Effector memory CD8-positive, alpha-beta T cell (primary cell): ENCODE data around the gene BMP8A.

Experiments used
- ATAC-seq: fragments of 150-1000 bp; cut with Tn5 transposase; replicated peaks from 2 replicates; pipeline ENCODE4 v1.10.0; 2021; ENCODE audit warnings: mild to moderate bottlenecking, moderate library complexity
- DNase-seq, 3 experiments: peaks; one replicate each; pipeline ENCODE4 v3.0.0; 2021
- H3K27ac Mint-ChIP-seq, 2 donors: one replicate each; pipeline ENCODE4 v1.8.0; 2022; ENCODE audit warnings: mild to moderate bottlenecking in 2 of 2, mixed read lengths in 2 of 2, moderate library complexity in 2 of 2
- H3K27me3 Mint-ChIP-seq, 2 donors: one replicate each; pipeline ENCODE4 v1.8.0; 2022; ENCODE audit warnings: mixed read lengths in 2 of 2
- H3K36me3 Mint-ChIP-seq: one replicate; pipeline ENCODE4 v1.8.0; 2022; ENCODE audit warnings: mild to moderate bottlenecking, moderate library complexity, mixed read lengths; ENCODE audit not compliant: insufficient read depth
- H3K4me1 Mint-ChIP-seq, 2 donors: one replicate each; pipeline ENCODE4 v1.8.0; 2022; ENCODE audit warnings: low read depth in 2 of 2, mixed read lengths in 2 of 2
- H3K4me3 Mint-ChIP-seq, 2 donors: one replicate each; pipeline ENCODE4 v1.8.0; 2022; ENCODE audit warnings: mild to moderate bottlenecking in 2 of 2, mixed read lengths in 2 of 2, moderate library complexity in 2 of 2
- H3K9me3 Mint-ChIP-seq, 2 donors: one replicate each; pipeline ENCODE4 v1.8.0; 2022; ENCODE audit warnings: mixed read lengths in 2 of 2

BMP8A gene

DNA sequence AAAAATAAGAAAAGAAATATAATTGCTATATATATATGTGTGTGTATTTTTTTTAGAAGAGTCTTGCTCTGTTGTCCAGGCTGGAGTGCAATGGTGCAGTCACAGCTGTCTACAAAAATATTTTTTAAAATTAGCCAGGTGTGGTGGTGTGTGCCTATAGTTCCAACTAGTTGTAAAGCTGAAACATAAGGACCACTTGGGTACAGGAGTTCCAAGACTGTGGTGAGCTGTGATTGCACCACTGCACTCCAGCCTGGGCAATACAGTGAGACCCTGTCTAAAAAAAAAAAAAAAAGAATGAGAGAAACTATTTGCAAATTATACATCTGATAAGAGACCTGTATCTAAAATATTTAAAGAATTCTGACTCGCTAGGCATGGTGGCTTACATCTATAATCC, 42.0 kb downstream of the BMP8A start:
- Mint-ChIP-seq H3K27me3 (no peaks in the 10 kb centered on the region), H3K4me3 (no peak overlapping the region), H3K9me3 (no peaks in the 10 kb centered on the region), H3K4me1 (no peaks in the 10 kb centered on the region), H3K36me3 (peaks cover 40% of the 10 kb centered on the region), H3K27ac (no peak overlapping the region)
- no peak for ATAC-seq
- no peak for DNase-seq

DNA sequence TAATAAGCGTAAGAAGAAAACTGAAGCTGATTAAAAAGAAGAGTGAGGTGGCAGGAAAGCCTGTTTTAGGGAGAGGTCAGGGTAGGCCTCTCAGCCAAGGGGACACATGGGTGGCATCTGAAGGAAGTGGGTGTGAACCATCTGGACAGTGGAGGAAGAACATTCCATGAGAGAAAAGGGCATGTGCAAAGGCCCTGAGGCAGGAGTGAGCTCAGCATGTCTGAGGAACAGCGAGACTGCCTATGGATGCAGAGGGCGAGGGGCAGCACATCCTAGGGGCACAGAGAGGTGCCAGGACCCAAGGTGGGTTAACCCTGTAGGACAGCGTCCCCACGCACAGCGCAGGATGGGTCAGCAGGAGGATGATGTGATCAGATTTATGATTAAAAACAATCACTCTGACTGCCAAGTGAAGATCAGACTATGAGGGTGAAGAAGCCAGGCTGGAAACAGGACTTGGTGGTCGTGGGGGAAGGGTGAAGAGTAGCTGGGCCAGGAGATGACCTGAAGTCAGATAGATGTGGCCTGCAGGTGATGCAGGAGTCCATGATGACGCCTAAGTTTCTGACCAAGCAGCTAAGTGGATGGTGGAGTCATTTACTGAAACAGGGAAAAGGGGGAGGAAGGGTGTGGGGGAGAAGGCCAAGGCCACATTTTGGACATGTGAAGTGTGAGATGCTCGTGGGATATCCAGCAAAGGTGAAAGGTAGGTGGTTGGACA, 47.3 kb downstream of the BMP8A start:
- Mint-ChIP-seq H3K27ac (peak overlapping the region in 1 of 2 donors; percentile 7), H3K4me3 (no peak overlapping the region), H3K36me3 (peaks cover 25% of the 10 kb centered on the region), H3K9me3 (no peaks in the 10 kb centered on the region), H3K4me1 (peaks cover 0 to 5% of the 10 kb centered on the region in 2 donors), H3K27me3 (no peaks in the 10 kb centered on the region)
- DNase-seq (no peak), ATAC-seq (no peak)

DNA sequence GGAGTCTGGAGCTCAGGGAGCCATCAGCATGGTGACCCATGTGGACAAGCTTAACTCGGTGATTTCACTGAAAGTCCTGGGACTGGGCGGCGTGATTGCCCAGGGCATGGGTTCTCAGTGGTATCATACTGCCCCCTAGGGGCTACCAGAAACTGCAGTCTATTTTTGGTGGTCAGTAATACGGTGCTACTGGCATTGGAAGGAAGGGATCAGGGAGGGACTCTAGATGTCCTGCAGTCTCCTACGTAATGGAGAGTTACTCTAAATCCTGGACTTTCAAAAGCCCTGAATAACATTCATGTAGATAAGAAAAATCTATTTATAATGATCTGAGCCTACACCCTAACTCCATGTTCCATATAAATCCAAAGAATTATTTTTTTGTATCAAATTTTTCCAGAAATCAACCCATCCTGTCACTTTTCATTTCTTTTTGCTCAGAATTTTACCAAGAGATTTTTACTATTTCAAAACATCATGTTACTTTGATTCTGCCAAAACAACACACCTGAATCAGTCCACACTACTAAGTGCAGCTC, 47.9 kb downstream of the BMP8A start:
- Mint-ChIP-seq H3K4me1 (peaks cover 0 to 5% of the 10 kb centered on the region in 2 donors), H3K9me3 (no peaks in the 10 kb centered on the region), H3K4me3 (no peak overlapping the region), H3K27ac (peak overlapping the region in 1 of 2 donors; percentile 7), H3K27me3 (no peaks in the 10 kb centered on the region), H3K36me3 (peaks cover 26% of the 10 kb centered on the region)
- ATAC-seq (peak; percentile 85), DNase-seq (peak; percentile 45 to 54 (median 46))

DNA sequence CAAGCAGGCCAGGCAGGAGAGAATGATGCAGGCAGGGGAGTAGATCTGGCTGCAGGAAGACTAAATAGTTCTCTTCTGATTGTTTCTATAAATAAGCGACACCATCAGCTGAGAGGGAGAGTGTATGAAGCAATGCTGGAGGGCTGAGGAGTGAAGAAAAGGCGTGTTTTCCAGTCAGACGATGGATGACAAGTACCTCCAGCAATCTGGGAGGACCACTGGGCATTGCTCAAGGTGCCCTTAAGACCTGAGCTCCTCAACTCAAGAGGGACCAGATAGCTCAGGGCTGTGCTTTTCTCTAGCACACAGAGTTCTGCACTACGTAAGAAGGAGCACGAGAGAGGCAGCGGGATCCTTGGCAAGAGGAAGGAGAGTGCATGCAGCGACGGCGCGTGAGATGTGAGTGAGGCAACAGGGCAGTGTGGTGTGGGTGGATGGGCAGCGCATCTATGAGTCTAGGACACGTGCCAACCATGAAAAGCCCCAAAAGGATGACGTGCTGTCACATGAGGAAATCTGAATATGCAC, 49.1 kb downstream of the BMP8A start:
- DNase-seq = no peak
- H3K9me3 Mint-ChIP-seq = no peaks in the 10 kb centered on the region
- ATAC-seq = peak; percentile 26
- H3K4me3 Mint-ChIP-seq = no peak overlapping the region
- no peak overlapping the region for H3K27ac Mint-ChIP-seq
- no peaks in the 10 kb centered on the region for H3K27me3 Mint-ChIP-seq
- H3K4me1 Mint-ChIP-seq = peaks cover 0 to 5% of the 10 kb centered on the region in 2 donors
- H3K36me3 Mint-ChIP-seq = peaks cover 26% of the 10 kb centered on the region

DNA sequence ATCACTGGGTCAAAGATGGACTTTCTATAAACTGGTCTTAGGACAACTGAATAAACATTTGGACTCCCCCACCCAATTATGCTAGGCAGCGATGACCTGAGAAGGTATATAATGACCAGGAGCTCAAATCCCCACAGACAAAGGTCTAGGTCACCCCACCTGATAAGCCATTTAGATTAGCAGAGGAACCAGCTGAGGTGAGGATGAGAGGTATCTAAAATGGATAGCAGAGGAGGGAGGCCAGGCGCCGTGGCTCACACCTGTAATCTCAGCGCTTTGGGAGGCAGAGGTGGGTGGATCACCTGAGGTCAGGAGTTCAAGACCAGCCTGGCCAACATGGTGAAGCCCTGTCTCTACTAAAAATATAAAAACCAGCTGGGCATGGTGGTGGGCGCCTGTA, 51.5 kb downstream of the BMP8A start:
- Mint-ChIP-seq H3K36me3 (peaks cover 28% of the 10 kb centered on the region), H3K27ac (peak overlapping the region in 1 of 2 donors; percentile 30), H3K4me1 (peaks cover 0 to 5% of the 10 kb centered on the region in 2 donors), H3K4me3 (no peak overlapping the region), H3K9me3 (no peaks in the 10 kb centered on the region), H3K27me3 (no peaks in the 10 kb centered on the region)
- no peak for ATAC-seq
- no peak for DNase-seq

DNA sequence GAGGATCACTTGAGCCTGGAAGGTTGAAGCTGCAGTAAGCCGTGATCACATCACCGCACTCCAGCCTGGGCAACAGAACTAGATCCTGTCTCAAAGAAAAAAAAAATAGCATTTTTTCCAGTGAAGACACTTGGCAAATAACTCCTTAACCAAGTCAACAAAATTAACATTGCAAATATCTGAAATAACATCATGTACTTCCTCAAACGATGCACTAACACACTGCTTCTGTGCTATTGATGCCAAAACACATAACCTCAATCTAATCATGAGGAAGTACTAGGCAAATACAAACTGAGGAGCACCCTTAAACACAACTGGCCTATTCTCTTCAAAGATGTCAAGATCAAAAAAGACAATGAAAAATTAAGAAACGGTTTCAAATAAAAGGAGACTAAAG, 52.9 kb downstream of the BMP8A start:
- no peaks in the 10 kb centered on the region for H3K9me3 Mint-ChIP-seq
- H3K27ac Mint-ChIP-seq = peak overlapping the region in 1 of 2 donors; percentile 20
- no peaks in the 10 kb centered on the region for H3K27me3 Mint-ChIP-seq
- DNase-seq = no peak
- ATAC-seq = no peak
- H3K4me1 Mint-ChIP-seq = no peaks in the 10 kb centered on the region
- H3K4me3 Mint-ChIP-seq = no peak overlapping the region
- peaks cover 28% of the 10 kb centered on the region for H3K36me3 Mint-ChIP-seq

DNA sequence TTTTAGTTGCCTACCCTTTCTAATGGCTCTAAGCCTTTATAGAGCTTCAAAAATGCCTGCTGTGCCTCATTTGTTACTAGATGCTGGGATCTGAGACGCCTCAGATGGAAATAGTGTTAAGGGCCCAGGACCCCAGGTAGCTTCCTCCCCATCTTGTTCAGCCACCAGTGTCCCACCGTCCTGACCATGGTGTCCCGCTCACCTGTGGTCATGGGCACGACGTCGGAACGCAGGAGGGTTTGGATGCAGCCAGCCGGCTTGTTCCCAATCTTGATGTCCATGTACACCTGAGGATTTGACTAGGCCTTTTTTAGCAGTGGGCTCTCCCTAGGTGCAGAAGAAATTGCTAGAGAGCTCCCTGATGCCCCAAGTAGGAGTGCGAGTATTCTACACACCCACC, 54.1 kb downstream of the BMP8A start:
- H3K36me3 Mint-ChIP-seq = peaks cover 32% of the 10 kb centered on the region
- no peak overlapping the region for H3K4me3 Mint-ChIP-seq
- no peak for DNase-seq
- ATAC-seq = no peak
- no peaks in the 10 kb centered on the region for H3K4me1 Mint-ChIP-seq
- H3K9me3 Mint-ChIP-seq = no peaks in the 10 kb centered on the region
- H3K27ac Mint-ChIP-seq = no peak overlapping the region
- no peaks in the 10 kb centered on the region for H3K27me3 Mint-ChIP-seq

DNA sequence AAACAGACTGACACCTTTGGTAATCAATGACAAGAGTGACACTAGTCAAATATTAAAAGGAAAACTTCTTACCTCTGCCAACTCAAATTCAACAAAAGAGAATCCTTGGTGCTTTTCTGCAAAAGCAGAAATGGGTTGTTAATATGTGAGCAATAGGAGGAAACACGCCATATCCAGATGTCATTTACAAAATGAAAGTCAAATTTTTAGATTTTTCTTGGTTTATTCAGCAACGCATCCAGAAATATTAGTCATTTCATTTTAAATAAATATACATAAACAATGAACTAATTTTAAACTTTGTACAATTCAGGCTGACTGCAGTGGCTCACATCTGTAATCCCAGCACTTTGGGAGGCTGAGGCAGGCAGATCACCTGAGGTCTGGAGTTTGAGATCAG, 62.8 kb downstream of the BMP8A start:
- Mint-ChIP-seq H3K4me1 (peaks cover 5 to 11% of the 10 kb centered on the region in 2 donors), H3K27me3 (no peaks in the 10 kb centered on the region), H3K36me3 (peaks cover 24% of the 10 kb centered on the region), H3K4me3 (no peak overlapping the region), H3K27ac (no peak overlapping the region), H3K9me3 (peaks cover 0 to 2% of the 10 kb centered on the region in 2 donors)
- no peak for DNase-seq
- no peak for ATAC-seq

DNA sequence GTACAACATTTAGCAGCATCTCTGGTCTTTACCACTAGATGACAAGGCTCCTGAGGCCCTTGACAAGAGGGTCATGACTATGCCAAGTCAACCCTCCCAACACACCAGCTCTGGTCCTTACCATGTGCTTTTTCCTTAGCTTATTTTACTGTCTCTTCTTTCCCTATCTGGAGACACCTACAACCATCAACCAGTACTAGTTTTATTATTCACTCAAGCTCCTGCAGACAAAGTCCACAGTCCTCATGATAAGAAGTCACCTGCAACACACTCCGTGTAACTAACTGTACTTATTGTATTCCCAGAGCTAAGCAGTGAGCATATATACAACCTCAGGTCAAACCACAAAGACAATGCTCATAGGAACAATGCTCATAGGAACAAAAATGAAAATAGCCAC, 69.8 kb downstream of the BMP8A start:
- DNase-seq = no peak
- no peak overlapping the region for H3K27ac Mint-ChIP-seq
- no peak for ATAC-seq
- peaks cover 7 to 19% of the 10 kb centered on the region in 2 donors for H3K4me1 Mint-ChIP-seq
- no peak overlapping the region for H3K4me3 Mint-ChIP-seq
- peaks cover 74% of the 10 kb centered on the region for H3K36me3 Mint-ChIP-seq
- H3K27me3 Mint-ChIP-seq = no peaks in the 10 kb centered on the region
- H3K9me3 Mint-ChIP-seq = peaks cover 0 to 2% of the 10 kb centered on the region in 2 donors

DNA sequence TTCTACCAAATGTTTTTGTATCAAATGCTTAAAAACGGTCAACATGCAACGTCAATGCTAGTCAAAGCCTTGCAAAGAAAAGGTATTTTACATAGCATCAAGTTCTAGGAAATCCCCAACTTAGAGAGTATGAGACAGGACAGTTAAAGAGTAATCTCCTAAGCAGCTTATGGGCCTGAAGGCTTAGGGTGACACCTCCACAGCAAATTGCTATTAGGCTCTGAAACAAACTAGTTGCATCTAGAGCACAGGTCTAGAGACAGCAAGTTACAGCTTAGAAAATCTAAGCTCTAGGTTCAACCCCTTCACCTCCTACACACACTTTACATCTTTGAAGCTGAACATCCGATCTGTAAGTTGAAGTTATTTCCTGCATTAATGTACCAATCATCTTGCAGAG, 71.5 kb downstream of the BMP8A start:
- Mint-ChIP-seq H3K36me3 (peaks cover 80% of the 10 kb centered on the region), H3K4me1 (peaks cover 7 to 19% of the 10 kb centered on the region in 2 donors), H3K4me3 (no peak overlapping the region), H3K27me3 (no peaks in the 10 kb centered on the region), H3K9me3 (peaks cover 0 to 2% of the 10 kb centered on the region in 2 donors), H3K27ac (no peak overlapping the region)
- ATAC-seq (no peak), DNase-seq (no peak)

DNA sequence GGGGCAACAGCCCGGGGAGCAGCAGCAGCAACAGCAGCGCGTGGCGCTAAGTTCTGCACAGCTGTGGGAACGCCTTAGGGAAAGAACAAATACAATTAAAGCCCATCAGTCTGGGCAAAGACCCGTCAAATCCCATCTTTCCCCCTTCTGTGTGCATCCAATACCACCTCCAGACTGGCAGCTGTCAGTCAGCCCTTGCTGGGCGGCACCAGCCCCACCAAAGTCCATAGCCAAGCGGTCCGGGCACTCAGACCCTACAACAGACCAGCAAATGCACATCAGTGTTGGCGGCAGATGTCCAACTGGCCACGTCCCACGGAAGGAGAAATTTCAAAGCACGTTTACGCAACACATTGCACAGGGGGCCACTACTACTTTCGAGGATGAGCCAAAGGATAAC, 72.2 kb downstream of the BMP8A start:
- Mint-ChIP-seq H3K27ac (no peak overlapping the region), H3K4me3 (no peak overlapping the region), H3K27me3 (no peaks in the 10 kb centered on the region), H3K4me1 (peaks cover 7 to 14% of the 10 kb centered on the region in 2 donors), H3K36me3 (peaks cover 87% of the 10 kb centered on the region), H3K9me3 (no peaks in the 10 kb centered on the region)
- no peak for DNase-seq
- no peak for ATAC-seq

DNA sequence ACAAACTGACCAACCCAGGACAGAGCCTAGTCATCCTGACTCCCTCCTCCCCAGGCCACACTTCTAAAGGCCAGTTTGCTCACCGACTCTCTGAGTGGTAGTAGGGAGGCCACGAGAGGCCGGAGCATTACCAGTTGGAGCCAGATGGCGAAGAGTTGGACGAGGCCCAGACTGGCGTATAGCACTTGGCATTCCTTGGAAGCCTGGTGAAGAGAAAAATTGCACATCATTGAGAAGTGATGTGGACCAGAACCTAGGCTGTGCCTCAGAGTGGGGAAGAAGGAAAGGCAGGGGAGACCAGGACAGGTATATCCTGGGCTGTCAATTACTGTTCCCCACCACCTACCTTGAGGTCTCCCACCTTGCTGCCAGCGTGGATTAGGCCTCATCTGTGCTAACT, 72.9 kb downstream of the BMP8A start:
- no peak for DNase-seq
- no peaks in the 10 kb centered on the region for H3K9me3 Mint-ChIP-seq
- no peak overlapping the region for H3K27ac Mint-ChIP-seq
- peaks cover 1 to 8% of the 10 kb centered on the region in 2 donors for H3K4me1 Mint-ChIP-seq
- no peak overlapping the region for H3K4me3 Mint-ChIP-seq
- ATAC-seq = no peak
- no peaks in the 10 kb centered on the region for H3K27me3 Mint-ChIP-seq
- H3K36me3 Mint-ChIP-seq = peaks cover 88% of the 10 kb centered on the region

DNA sequence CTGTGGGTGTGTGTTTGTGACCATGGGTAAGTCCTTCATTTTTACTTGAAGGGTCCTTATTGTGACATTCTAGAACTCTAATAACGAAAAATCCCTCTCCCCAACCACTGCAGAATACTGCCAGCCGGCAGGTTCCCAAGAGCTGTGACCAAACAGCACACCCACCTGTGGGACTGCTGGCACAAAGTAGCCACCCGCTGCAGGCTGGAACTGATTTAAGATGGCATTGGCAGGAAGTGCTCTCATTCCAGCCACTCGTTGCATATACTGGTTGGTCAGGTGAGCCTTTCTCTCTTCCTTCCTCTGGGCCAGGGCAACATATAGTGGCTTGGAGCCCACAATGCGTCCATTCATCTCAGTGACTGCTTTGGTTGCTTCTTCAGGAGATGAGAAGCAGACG, 73.5 kb downstream of the BMP8A start:
- no peak overlapping the region for H3K27ac Mint-ChIP-seq
- peaks cover 88% of the 10 kb centered on the region for H3K36me3 Mint-ChIP-seq
- ATAC-seq = no peak
- no peak for DNase-seq
- H3K4me1 Mint-ChIP-seq = peaks cover 1 to 6% of the 10 kb centered on the region in 2 donors
- H3K4me3 Mint-ChIP-seq = no peak overlapping the region
- no peaks in the 10 kb centered on the region for H3K27me3 Mint-ChIP-seq
- H3K9me3 Mint-ChIP-seq = no peaks in the 10 kb centered on the region

DNA sequence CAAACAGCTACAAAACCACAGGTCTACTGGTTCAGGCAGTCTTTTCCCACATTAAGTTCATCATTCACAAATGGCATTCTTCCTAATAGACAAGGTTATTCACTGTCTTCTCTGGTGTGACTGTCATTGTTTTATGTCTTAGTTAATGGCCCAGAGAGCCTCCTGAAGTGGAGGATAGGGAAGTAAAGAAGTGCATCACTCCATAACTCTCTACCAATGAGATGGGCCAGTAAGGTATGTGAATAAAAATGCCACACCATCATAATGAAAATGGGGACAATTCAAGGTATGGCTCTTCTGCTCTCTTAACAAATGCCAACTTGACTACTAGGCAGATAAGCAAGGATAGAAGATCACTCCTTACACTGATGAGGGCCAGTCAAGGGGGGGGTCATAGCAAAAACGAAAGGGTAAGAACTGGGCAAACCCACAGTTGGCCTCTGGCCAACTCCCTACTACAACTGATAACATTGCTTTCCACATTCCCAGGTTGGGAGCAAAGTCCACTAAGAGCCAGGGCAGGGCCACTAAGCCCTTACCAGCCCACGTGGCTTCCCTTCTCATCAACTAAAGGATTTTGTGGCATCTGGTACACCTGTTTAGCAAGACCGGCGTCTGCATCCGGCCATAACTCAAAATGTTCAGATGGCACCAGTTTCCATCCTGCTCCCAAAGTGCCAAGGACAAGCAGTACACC, 75.2 kb downstream of the BMP8A start:
- Mint-ChIP-seq H3K9me3 (no peaks in the 10 kb centered on the region), H3K27me3 (no peaks in the 10 kb centered on the region), H3K4me1 (peaks cover 0 to 2% of the 10 kb centered on the region in 2 donors), H3K27ac (no peak overlapping the region), H3K4me3 (no peak overlapping the region), H3K36me3 (peaks cover 91% of the 10 kb centered on the region)
- no peak for ATAC-seq
- no peak for DNase-seq
